HepG2 (cell line): Measurements from ENCODE around the gene HYOU1. TPM values are rescaled to one million over a fixed set of nuclear protein-coding genes. Genes with fewer than 3 reads are reported as not detected.

Experiments used
- CREBL2 ChIP-seq: sonication (generic); formaldehyde crosslinking; IDR thresholded peaks from 2 replicates; pipeline ENCODE4 v1.8.1; 2023; ENCODE audit warnings: missing genetic modification reagents, mild to moderate bottlenecking, borderline replicate concordance
- HOXA9 ChIP-seq: sonication (generic); formaldehyde crosslinking; IDR thresholded peaks from 2 replicates; pipeline ENCODE4 v1.8.1; 2022; ENCODE audit warnings: missing genetic modification reagents, mild to moderate bottlenecking, moderate library complexity, borderline replicate concordance
- NCOR1 ChIP-seq: fragments of 200-600 bp; sonication (generic); IDR thresholded peaks from 2 replicates; pipeline ENCODE4 v1.7.0; 2017; ENCODE audit warnings: antibody characterized with exemption, low read length, borderline replicate concordance
- PTBP1 ChIP-seq: fragments of 200-400 bp; formaldehyde crosslinking; IDR thresholded peaks from 2 replicates; pipeline ENCODE4 v1.6.1; 2018; ENCODE audit warnings: low read length, low read depth; ENCODE audit not compliant: poor library complexity, severe bottlenecking
- SIN3A ChIP-seq: IDR thresholded peaks from 2 replicates; pipeline ENCODE4 v1.6.1; 2011; ENCODE audit warnings: low read depth, mild to moderate bottlenecking, control low read depth, low read length, borderline replicate concordance
- SSRP1 ChIP-seq: IDR thresholded peaks from 2 replicates; pipeline ENCODE4 v1.6.1; 2016; ENCODE audit warnings: control low read depth
- ZBTB40 ChIP-seq, 2 experiments: fragments of 450-650 bp in 1 of 2; sonication (generic) in 1 of 2; formaldehyde crosslinking in 1 of 2; IDR thresholded peaks; 2 replicates each; pipeline versions ENCODE4 v1.6.1 to v1.8.0; 2016 to 2022; ENCODE audit warnings: antibody characterized with exemption in 1 of 2, mild to moderate bottlenecking in 1 of 2, missing genetic modification reagents in 1 of 2
- ZNF24 ChIP-seq: fragments of 450-650 bp; IDR thresholded peaks from 2 replicates; pipeline ENCODE4 v1.6.1; 2017; ENCODE audit warnings: antibody characterized with exemption, mild to moderate bottlenecking
- polyA plus RNA-seq, 8 experiments: library from polyadenylated mRNA; depleted of rRNA in 3 of 8; stranded (reverse) in 7 of 8; unstranded in 1 of 8; fragments of >200 nt; fragmentation: Illumina TruSeq in 4 of 8; extraction: Trizol in 4 of 8; gene quantifications; 2 replicates each; pipeline versions ENCODE4 v1.2.1 to v1.2.3, GENCODE V29; 2011 to 2016; ENCODE audit warnings: low read depth in 4 of 8, missing spikeins in 1 of 8, mixed read lengths in 1 of 8; ENCODE audit not compliant: insufficient read depth in 1 of 8
- total RNA-seq, 5 experiments: library from RNA; depleted of rRNA; stranded (reverse); fragments of >200 nt; fragmentation: Illumina TruSeq; extraction: Trizol; gene quantifications; 2 replicates each; pipeline ENCODE4 v1.2.3, GENCODE V29; 2016; ENCODE audit warnings: low read depth in 1 of 5
- TF ChIP-seq, protein P1 (sequence below): sonication (generic); formaldehyde crosslinking; IDR thresholded peaks from 2 replicates; pipeline ENCODE4 v1.5.1; 2020; ENCODE audit warnings: missing genetic modification reagents, mild to moderate bottlenecking, borderline replicate concordance
- TF ChIP-seq, protein P2 (sequence below): sonication (generic); IDR thresholded peaks from 2 replicates; pipeline ENCODE4 v1.6.1; 2016; ENCODE audit warnings: low read depth, borderline replicate concordance
- TF ChIP-seq, protein P3 (sequence below): sonication (generic); formaldehyde crosslinking; conservative IDR thresholded peaks from 2 replicates; pipeline ENCODE4 v1.4.0; 2020; ENCODE audit warnings: mild to moderate bottlenecking, missing genetic modification reagents, moderate library complexity

The HYOU1 gene
- total and polyA plus RNA-seq, 2 of the 13 experiments (the other 11 are each of a cell fraction or from before 2014, with no cell fraction given) = 127 to 155 TPM

DNA sequence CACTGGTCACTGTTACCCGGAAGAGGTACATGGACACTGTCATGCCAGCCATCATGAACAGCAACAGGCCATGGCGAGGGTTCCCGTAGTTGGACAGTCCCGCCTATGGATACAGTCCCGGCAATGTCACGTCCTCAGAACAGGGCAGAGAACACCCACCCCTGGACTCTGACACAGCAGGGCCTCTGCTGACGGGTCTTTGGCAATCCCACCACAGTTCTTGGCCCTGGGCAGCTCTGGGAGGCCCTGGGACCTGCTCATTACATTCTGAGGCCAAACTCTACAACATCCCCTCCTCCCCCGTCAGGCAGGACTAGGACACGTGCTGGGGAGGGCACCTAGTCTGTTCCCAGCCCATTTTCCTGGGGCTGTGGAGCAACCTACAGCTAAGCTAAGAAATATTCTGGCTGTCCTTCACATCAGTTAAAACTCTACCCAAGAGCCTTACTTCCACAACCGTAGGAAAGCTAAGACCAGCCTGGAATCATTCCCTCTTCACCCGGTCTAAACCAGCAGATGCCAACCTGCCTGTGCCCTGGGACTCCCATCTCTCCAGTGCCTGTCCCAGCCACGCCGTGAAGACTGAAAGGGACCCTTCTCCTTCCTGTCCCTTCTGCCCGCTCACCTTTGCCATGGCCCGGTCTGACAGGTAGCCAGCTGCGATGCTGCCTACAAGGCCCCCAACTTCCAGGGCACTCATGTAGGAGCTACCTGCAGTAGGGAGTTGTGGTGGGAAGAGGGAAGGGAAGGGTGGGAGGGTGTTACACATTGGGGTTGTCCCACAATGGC lies 30.8 kb downstream of the HYOU1 start (continued):
- TF ChIP-seq, protein P1, sequence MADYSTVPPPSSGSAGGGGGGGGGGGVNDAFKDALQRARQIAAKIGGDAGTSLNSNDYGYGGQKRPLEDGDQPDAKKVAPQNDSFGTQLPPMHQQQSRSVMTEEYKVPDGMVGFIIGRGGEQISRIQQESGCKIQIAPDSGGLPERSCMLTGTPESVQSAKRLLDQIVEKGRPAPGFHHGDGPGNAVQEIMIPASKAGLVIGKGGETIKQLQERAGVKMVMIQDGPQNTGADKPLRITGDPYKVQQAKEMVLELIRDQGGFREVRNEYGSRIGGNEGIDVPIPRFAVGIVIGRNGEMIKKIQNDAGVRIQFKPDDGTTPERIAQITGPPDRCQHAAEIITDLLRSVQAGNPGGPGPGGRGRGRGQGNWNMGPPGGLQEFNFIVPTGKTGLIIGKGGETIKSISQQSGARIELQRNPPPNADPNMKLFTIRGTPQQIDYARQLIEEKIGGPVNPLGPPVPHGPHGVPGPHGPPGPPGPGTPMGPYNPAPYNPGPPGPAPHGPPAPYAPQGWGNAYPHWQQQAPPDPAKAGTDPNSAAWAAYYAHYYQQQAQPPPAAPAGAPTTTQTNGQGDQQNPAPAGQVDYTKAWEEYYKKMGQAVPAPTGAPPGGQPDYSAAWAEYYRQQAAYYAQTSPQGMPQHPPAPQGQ (CRISPR knock-in tag) = no peak
- TF ChIP-seq SIN3A (no peak), SSRP1 (CRISPR knock-in tag) (0 out of 2 replicates have a peak, but pooled peaks have one; percentile 23), PTBP1 (no peak), HOXA9 (no peak), CREBL2 (no peak), NCOR1 (no peak), ZNF24 (no peak), ZBTB40 (IDR thresholded peaks at IDR 0.05) (no peak), ZBTB40 (CRISPR knock-in tag; IDR thresholded peaks at IDR 0.05) (no peak)
- TF ChIP-seq, protein P2, sequence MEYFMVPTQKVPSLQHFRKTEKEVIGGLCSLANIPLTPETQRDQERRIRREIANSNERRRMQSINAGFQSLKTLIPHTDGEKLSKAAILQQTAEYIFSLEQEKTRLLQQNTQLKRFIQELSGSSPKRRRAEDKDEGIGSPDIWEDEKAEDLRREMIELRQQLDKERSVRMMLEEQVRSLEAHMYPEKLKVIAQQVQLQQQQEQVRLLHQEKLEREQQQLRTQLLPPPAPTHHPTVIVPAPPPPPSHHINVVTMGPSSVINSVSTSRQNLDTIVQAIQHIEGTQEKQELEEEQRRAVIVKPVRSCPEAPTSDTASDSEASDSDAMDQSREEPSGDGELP = peak; percentile 43; the same call in 1 of the 2 replicates
- TF ChIP-seq, protein P3, sequence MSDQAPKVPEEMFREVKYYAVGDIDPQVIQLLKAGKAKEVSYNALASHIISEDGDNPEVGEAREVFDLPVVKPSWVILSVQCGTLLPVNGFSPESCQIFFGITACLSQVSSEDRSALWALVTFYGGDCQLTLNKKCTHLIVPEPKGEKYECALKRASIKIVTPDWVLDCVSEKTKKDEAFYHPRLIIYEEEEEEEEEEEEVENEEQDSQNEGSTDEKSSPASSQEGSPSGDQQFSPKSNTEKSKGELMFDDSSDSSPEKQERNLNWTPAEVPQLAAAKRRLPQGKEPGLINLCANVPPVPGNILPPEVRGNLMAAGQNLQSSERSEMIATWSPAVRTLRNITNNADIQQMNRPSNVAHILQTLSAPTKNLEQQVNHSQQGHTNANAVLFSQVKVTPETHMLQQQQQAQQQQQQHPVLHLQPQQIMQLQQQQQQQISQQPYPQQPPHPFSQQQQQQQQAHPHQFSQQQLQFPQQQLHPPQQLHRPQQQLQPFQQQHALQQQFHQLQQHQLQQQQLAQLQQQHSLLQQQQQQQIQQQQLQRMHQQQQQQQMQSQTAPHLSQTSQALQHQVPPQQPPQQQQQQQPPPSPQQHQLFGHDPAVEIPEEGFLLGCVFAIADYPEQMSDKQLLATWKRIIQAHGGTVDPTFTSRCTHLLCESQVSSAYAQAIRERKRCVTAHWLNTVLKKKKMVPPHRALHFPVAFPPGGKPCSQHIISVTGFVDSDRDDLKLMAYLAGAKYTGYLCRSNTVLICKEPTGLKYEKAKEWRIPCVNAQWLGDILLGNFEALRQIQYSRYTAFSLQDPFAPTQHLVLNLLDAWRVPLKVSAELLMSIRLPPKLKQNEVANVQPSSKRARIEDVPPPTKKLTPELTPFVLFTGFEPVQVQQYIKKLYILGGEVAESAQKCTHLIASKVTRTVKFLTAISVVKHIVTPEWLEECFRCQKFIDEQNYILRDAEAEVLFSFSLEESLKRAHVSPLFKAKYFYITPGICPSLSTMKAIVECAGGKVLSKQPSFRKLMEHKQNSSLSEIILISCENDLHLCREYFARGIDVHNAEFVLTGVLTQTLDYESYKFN (CRISPR knock-in tag) = peak; percentile 56; the same call in 1 of the 2 replicates
